Chondrocyte (in vitro differentiated cells): ENCODE results near the gene SFMBT2. TPM values are rescaled to one million over a fixed set of nuclear protein-coding genes. Genes with fewer than 3 reads are reported as not detected.

Experiments used
- DNase-seq: peaks from one replicate; pipeline ENCODE4 v3.0.0; 2021; ENCODE audit warnings: mixed read lengths, low spot score
- H3K27ac Mint-ChIP-seq: one replicate; pipeline ENCODE4 v1.8.0; 2021; ENCODE audit warnings: mild to moderate bottlenecking, moderate library complexity, mixed read lengths; ENCODE audit not compliant: unreplicated experiment
- H3K27me3 Mint-ChIP-seq: 2 replicates; pipeline ENCODE4 v1.8.0; 2021; ENCODE audit warnings: low read depth, mixed read lengths
- H3K36me3 Mint-ChIP-seq: 2 replicates; pipeline ENCODE4 v1.8.0; 2021; ENCODE audit warnings: low read depth, mixed read lengths
- H3K4me1 Mint-ChIP-seq: 2 replicates; pipeline ENCODE4 v1.8.0; 2021; ENCODE audit warnings: low read depth, mild to moderate bottlenecking, mixed read lengths
- H3K4me3 Mint-ChIP-seq: one replicate; pipeline ENCODE4 v1.8.0; 2021; ENCODE audit warnings: mild to moderate bottlenecking, moderate library complexity, mixed read lengths; ENCODE audit not compliant: unreplicated experiment
- H3K9me3 Mint-ChIP-seq: 2 replicates; pipeline ENCODE4 v1.8.0; 2021; ENCODE audit warnings: low read depth, mixed read lengths
- CTCF ChIP-seq: fragments of 200-600 bp; sonication (generic); IDR thresholded peaks from 2 replicates; pipeline ENCODE4 v1.5.0; 2021; ENCODE audit warnings: antibody characterized with exemption, mild to moderate bottlenecking, moderate library complexity
- total RNA-seq: library from RNA; stranded (reverse); gene quantifications from 3 replicates; pipeline ENCODE4 v1.2.1, GENCODE V29; 2021

The SFMBT2 gene
- total RNA-seq, 1 donor from 2014 or later = 1.9 TPM

- peaks cover 6% of the 10 kb centered on the region for H3K4me1 Mint-ChIP-seq
- peak; percentile 98 for TF ChIP-seq CTCF
- H3K27ac Mint-ChIP-seq = no peak overlapping the region
- H3K4me3 Mint-ChIP-seq = no peak overlapping the region
- peaks cover 27% of the 10 kb centered on the region for H3K27me3 Mint-ChIP-seq
- H3K9me3 Mint-ChIP-seq = no peaks in the 10 kb centered on the region
- no peak for DNase-seq
- no peaks in the 10 kb centered on the region for H3K36me3 Mint-ChIP-seq
Observed at GRCh38 chr10:7417103-7417623, 6.3 kb upstream of the SFMBT2 start.

- Mint-ChIP-seq H3K9me3 (no peaks in the 10 kb centered on the region), H3K4me1 (peaks cover 13% of the 10 kb centered on the region), H3K27ac (no peak overlapping the region), H3K4me3 (no peak overlapping the region), H3K27me3 (peaks cover 30% of the 10 kb centered on the region), H3K36me3 (no peaks in the 10 kb centered on the region)
- DNase-seq = no peak
- no peak for TF ChIP-seq CTCF
Observed at GRCh38 chr10:7414766-7415165, 3.9 kb upstream of the SFMBT2 start.

- no peak for DNase-seq
- peaks cover 23% of the 10 kb centered on the region for H3K27me3 Mint-ChIP-seq
- H3K27ac Mint-ChIP-seq = no peak overlapping the region
- no peaks in the 10 kb centered on the region for H3K36me3 Mint-ChIP-seq
- TF ChIP-seq CTCF = no peak
- no peaks in the 10 kb centered on the region for H3K9me3 Mint-ChIP-seq
- H3K4me3 Mint-ChIP-seq = peak overlapping the region; percentile 60
- peaks cover 26% of the 10 kb centered on the region for H3K4me1 Mint-ChIP-seq
Observed at GRCh38 chr10:7412928-7413282, 2.1 kb upstream of the SFMBT2 start.

- Mint-ChIP-seq H3K9me3 (no peaks in the 10 kb centered on the region), H3K4me3 (peak overlapping the region; percentile 60), H3K4me1 (peaks cover 28% of the 10 kb centered on the region), H3K36me3 (no peaks in the 10 kb centered on the region), H3K27me3 (peaks cover 23% of the 10 kb centered on the region), H3K27ac (no peak overlapping the region)
- no peak for TF ChIP-seq CTCF
- no peak for DNase-seq
Observed at GRCh38 chr10:7412237-7412927, 1.5 kb upstream of the SFMBT2 start.

- Mint-ChIP-seq H3K4me1 (peaks cover 28% of the 10 kb centered on the region), H3K36me3 (no peaks in the 10 kb centered on the region), H3K9me3 (no peaks in the 10 kb centered on the region), H3K27me3 (peaks cover 23% of the 10 kb centered on the region), H3K4me3 (peak overlapping the region; percentile 87), H3K27ac (no peak overlapping the region)
- TF ChIP-seq CTCF = no peak
- no peak for DNase-seq
Observed at GRCh38 chr10:7411671-7412128, 866 bp upstream of the SFMBT2 start.
